Measurements from ENCODE around the gene CCNI.
"Not testable (repeated sequence)": the region's sequence is repeated elsewhere in the genome, so short reads cannot be mapped to it uniquely, and the experiment has no call there.

The CCNI gene

GRCh38 chr4:77075869-77076799 lies at the start of gene CCNI:
Gene CCNI (minus strand): TSS chr4:77075989. CDS start chr4:77066362, 9,627 bp downstream.
- DNase-seq = peak; percentile 91

- DNase-seq = no peak
These were observed 48.8 kb upstream of the CCNI start for GRCh38 chr4:77124576-77124975.

DNA sequence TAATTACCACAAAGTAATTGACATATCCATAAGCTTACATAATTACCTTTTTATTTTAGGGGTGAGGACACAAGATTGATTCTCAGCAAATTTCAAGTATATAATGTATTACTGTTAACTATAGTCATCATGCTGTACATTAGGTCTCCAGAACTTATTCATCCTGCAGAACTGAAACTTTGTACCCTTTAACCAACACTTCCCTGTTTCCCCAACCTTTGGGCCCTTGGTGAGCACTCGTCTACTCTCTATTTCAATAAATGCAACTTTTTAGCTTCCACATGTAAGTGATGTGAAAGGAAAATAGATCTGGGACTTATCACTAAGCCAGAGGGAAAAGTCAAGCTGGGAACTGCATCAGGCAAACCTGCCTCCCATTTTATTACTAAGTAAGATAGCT lies 47.6 kb upstream of the CCNI start:
- no peak for DNase-seq

DNA sequence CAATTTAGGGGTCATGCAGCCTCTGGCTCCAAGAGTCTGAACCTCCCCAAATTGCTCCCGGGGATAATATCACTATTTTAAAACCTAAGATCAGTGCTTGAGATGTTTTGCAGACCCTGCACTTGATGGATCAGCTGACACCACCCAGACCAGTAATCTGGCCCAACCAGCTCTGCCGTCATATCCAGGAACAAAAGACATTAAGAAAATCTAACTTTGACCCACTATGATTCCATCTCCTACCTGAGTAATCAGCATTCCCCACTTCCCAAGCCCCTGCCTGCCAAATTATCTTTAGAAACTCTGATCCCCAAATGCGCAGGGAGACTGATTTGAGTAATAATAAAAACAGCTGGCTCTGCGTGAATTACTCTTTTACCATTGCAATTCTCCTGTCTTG lies 46.9 kb upstream of the CCNI start:
- DNase-seq = no peak

- DNase-seq = no peak
These were observed 46.0 kb upstream of the CCNI start for GRCh38 chr4:77121736-77122240.

DNA sequence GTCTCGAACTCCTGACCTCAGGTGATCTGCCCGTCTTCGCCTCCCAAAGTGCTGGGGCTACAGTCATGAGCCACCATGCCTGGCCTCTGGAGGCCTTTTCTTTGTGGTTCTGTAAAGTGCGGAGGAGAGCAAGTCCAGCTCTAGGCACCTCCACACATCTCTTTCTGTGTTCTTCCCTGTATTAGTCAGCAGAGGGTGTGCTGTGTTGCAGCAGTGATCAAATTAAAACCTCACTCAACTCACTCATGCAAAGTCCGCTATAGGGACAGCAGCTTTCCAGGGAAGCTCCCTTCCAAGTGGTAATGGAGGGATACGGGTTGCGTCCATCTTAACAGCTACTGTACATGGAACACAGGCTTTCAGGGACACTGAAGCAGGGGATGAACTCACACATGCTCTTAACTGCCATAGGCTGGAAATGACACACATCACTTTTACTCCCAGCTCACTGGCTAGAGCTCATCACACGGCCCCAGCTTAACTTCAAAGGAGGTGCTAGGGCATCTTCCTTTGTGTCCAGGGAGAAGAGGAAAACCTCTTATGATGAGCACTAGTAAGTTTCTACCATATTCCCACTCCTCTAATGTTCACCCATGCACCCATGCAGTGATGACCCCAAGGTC lies 45.2 kb upstream of the CCNI start:
- no peak for DNase-seq

DNA sequence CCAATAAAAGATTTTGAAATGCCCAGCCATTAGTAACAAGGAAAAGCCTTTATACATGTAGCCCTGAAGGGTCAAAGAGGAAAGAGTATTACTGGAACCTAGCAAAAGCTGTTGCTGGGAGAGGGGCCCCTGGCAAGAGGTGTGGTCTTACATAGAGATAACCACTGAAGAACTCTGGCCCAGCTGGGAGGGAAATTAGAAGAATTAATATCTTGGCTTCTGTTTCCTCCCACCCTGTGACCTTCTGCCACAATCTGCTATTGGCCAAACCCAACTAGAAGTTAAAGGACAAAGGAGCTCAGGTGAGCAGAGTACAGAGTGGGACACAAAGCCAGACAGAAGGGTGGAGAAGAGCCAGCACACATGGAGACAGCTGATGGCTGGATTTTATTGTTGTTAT lies 41.9 kb upstream of the CCNI start:
- no peak for DNase-seq

GRCh38 chr4:77113069-77113468 lies 37.3 kb upstream of the CCNI start:
- DNase-seq = no peak

DNA sequence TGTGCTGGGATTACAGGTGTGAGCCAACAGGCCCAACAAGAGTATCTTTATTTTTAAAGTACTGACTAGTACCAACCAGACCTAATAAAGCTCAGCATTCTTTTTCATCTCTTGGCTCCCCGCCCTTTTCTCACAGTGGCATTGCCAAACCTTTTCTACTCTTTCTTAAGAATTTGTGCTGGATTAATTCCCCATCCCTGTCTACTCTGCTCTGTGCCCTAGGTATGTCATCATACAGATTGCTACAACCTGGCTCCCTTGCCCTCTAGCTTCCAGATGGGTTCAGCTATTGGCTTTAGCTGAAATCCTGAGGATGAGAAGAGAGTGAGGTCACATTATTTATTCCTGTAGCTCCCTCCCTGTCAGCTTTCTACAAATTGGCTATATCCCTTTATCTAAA lies 34.9 kb upstream of the CCNI start:
- DNase-seq = no peak

- no peak for DNase-seq
These were observed 29.2 kb upstream of the CCNI start for GRCh38 chr4:77104791-77105540.

DNA sequence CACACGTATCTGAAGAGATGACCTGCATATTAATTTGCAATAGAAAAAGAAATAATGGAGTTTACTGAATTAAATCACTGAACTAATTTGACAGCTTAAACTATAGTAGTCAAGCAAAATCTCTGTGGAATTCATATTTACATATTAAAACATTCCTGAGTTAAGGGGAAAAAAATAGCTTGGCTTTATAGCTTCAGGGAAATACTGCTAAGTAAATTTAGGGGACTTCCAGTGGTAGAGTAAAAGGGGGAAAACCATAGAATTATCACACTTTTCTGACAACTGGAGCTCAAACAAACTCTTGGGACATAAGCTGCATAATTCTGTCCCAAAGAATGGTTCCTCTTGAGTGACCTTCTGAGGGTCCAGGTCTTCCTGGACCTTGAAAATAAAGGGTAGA lies 28.6 kb upstream of the CCNI start:
- DNase-seq = no peak

GRCh38 chr4:77100234-77100633 lies 24.4 kb upstream of the CCNI start:
- no peak for DNase-seq

DNA sequence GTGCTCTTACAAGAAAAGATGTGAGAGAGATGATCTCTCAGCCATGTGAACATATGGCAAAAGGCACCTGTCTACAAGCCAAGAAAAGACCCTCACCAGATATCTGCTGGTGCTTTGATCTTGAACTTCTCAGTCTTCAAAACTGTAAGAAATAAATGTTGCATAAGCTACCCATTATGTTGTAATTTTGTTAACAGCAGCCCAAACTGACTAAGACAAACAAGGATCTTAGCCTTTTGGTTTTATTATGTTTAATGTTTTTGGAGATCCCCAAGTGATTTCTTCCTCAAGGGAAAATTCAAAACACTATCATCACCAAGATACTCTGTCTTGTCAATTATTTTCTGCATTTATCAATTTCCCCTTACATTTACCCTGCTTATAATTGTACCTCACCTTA lies 21.8 kb upstream of the CCNI start:
- DNase-seq = no peak

DNA sequence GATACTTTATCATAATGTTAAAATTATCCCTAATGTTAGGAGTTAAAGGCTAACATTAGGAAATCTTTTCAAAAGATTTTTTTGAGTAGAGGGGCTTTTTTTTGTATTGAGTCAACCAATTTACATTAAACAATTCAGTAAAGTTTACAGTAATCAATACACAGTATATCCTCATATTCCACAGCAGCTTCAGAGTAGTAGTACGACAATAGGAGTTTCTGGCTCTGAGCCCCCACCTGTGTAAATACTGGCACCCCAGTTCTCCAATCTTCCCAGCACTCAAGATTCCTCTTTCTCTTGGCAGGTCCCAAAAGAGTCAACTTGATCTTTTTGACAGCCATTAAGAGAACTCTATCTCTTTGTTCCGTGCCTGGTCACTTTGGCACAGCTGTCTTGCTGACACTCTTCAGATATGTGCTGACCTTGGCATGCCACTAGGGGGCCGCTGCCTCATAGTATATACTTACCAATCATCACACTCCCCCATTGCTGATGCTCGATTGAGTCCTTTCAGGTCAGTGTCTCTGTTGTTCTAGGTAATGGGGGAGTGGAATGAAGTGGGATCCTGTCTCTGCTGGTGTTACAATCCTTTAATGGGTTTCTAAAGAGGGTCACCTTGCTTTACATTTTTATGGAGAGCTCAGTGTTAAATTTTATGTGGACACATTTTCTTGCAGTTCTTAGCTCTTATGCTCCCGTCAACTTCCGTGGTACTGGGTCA lies 19.5 kb upstream of the CCNI start:
- DNase-seq = peak; percentile 74

DNA sequence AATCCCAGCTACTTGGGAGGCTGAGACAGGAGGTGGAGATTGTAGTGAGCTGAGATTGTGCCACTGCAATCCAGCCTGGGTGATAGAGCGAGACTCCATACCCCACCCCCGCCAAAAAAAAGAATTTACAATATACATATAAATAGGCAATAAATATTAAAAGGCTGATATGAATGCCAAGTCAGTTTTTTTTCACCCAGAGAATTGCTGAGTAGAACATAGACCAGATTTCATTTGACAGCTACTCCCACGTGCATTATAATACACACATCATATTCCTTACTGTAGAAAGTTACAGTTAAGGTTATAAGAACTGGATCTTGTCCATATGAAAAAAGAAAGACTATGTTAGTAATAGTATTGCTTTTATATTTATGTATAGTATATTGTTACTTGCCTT lies 18.7 kb upstream of the CCNI start:
- DNase-seq = no peak

- no peak for DNase-seq
These were observed 17.6 kb upstream of the CCNI start for GRCh38 chr4:77093401-77093800.

GRCh38 chr4:77092975-77093374 lies 17.2 kb upstream of the CCNI start:
- no peak for DNase-seq

DNA sequence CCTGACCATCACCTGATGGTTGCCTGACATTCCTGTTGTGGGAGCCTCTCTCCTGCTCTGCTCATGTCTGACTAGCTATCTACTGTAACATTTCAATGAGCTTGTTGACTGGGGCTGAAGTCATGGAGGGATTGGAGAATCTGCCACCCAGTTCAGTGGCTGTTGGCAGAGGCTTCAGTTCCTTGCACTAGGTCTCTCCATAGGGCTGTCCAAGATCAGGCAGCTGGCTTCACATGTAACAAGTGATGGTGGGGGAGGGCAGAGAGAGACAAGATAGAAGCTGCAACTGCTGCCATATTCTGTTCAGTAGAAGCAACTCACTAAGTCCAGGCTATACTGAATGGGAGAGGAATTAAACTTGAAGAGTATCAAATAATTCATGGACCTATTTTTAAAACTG lies 14.1 kb upstream of the CCNI start:
- DNase-seq = no peak

- not testable (repeated sequence) for DNase-seq
These were observed 11.2 kb upstream of the CCNI start for GRCh38 chr4:77087027-77087426.

GRCh38 chr4:77084019-77084639 lies 8.3 kb upstream of the CCNI start:
- no peak for DNase-seq

GRCh38 chr4:77082886-77083608 lies 7.3 kb upstream of the CCNI start:
- DNase-seq = no peak

DNA sequence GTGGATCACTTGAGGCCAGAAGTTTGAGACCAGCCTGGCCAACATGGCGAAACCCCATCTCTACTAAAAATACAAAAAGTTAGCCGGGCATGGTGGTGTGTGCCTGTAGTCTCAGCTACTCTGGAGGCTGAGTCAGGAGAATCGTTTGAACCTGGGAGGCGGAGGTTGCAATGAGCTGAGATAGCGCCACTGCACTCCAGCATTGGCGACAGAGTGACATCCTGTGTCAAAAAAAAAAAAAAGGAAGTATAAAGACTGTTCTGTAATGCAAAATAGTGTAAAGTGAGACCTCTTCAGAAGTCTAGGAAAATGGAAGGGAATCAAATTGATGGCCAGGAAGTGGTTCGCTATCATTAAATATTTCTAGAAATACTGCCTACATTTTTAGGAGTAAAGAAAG lies 5.0 kb upstream of the CCNI start:
- DNase-seq = not testable (repeated sequence)

Data from activated naive CD4-positive, alpha-beta T cell treated with Interleukin-2 at 50 U/mL for 16 hours (primary cell).